ENCODE measurements around the gene TECRL.

TECRL gene, protein sequence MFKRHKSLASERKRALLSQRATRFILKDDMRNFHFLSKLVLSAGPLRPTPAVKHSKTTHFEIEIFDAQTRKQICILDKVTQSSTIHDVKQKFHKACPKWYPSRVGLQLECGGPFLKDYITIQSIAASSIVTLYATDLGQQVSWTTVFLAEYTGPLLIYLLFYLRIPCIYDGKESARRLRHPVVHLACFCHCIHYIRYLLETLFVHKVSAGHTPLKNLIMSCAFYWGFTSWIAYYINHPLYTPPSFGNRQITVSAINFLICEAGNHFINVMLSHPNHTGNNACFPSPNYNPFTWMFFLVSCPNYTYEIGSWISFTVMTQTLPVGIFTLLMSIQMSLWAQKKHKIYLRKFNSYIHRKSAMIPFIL

DNA sequence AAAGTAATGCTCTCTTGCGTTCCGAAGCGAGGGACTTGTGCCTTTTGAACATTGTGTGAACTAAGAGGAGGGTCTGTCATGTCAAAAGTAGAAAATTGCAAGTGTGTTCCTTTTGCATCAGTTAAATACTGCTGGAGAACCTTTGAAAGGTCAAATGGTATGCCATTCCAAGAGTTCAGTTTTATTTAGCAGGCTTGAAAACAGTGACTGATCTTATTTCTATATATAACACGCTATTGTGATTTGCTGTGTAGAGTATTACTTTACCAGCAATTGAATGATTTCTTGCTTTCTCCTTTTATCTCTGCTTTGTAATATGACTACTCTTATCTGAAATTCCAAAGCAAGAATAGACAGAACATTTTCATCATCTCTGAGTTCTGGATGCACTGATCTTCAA, at the start of gene TECRL:
Gene TECRL, minus strand, starts transcription at position 151 of the 400 bp plus-strand sequence. Its CDS starts 99 bp downstream, at position 52.
- no peak within 1 kb of the TSS for H3K4me3 ChIP-seq (ENCODE audit: low read length)
- H3K36me3 ChIP-seq (ENCODE audit: control insufficient read depth, insufficient read depth, low read length, severe bottlenecking): no peaks in the 10 kb centered on the region
- no peaks in the 10 kb centered on the region for H3K27me3 ChIP-seq (replicated peaks; ENCODE audit: control insufficient read depth, insufficient read depth, low read length)
- H3K9ac ChIP-seq (ENCODE audit: low read length): no peak within 1 kb of the TSS
- no peaks in the 10 kb centered on the region for H3K4me1 ChIP-seq (ENCODE audit: control insufficient read depth, insufficient read depth, low read length)
- no peaks in the 10 kb centered on the region for H3K9me3 ChIP-seq (ENCODE audit: control insufficient read depth, low read length)
- no peak for DNase-seq (ENCODE audit: low read depth)

DNA sequence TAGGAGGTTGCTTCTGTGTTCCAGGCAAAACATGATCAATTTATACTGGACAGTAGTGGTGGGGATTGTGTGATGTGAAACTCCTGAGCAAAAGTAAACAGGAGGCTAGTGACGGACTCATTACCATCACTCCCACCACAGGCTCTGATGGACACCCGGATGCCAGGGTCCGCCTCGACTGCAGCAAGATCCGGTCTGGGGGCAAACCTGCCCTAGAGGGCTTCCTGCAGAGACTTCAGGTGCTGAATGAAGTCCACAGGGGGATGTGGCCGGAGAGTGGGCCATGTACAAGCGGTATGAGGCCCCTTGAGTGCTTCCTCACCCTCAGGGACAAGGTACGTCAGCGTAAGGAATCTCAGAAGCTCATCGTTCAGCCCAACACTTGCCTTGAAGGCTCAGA, 23.4 kb upstream of the TECRL start:
- Histone ChIP-seq H3K36me3 (ENCODE audit: control insufficient read depth, insufficient read depth, low read length, severe bottlenecking) (no peaks in the 10 kb centered on the region), H3K4me3 (ENCODE audit: low read length) (no peak overlapping the region), H3K4me1 (ENCODE audit: control insufficient read depth, insufficient read depth, low read length) (no peaks in the 10 kb centered on the region), H3K9me3 (ENCODE audit: control insufficient read depth, low read length) (peaks cover 4% of the 10 kb centered on the region), H3K27me3 (replicated peaks; ENCODE audit: control insufficient read depth, insufficient read depth, low read length) (no peaks in the 10 kb centered on the region), H3K9ac (ENCODE audit: low read length) (no peak overlapping the region)
- DNase-seq (ENCODE audit: low read depth): no peak

DNA sequence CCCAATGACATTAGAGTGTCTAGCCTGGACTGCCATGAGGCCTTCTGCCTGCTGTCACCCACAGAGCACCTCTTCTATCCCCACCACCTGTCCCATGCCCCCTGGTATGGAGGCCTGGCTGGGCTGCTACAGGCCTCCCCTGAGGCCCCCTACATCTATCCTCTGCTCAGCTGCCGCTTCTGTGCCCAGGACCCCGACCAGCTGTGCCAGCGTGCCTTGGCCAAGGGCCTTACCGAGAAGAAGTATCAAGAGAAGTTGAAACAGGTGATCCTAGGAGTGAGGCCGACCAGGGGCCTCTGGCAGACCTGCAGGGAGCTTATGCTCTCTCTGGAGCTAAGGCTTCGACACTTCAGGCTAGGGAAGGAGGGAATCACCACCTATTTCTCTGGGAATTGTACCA, 21.7 kb upstream of the TECRL start:
- H3K9me3 ChIP-seq (ENCODE audit: control insufficient read depth, low read length): peaks cover 4% of the 10 kb centered on the region

DNA sequence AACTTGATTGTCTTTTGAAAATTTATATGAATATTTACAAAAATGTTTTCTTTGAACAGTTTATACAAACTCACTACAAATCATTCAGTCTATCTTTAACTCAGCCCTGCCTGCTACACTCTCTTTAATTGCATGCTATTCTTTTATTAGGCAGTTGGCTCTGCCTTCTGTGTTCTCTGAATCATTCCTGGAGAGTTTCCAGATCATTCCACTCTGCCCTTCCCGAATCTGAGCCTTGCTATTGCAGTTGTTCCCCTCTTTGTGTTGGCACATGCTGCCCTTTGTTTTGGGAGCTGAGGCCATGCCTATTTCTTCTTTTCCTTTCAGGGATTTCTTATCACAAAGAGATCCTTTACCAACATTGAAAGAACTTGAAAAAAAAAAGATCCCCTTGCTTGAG, 8.7 kb upstream of the TECRL start:
- Histone ChIP-seq H3K36me3 (ENCODE audit: control insufficient read depth, insufficient read depth, low read length, severe bottlenecking) (no peaks in the 10 kb centered on the region), H3K9ac (ENCODE audit: low read length) (no peak overlapping the region), H3K27me3 (replicated peaks; ENCODE audit: control insufficient read depth, insufficient read depth, low read length) (no peaks in the 10 kb centered on the region), H3K4me3 (ENCODE audit: low read length) (no peak overlapping the region), H3K9me3 (ENCODE audit: control insufficient read depth, low read length) (no peaks in the 10 kb centered on the region), H3K4me1 (ENCODE audit: control insufficient read depth, insufficient read depth, low read length) (peaks cover 4% of the 10 kb centered on the region)
- DNase-seq (ENCODE audit: low read depth): no peak

More for the DNA sequence above, 21.7 kb upstream of the TECRL start:
- no peak for DNase-seq (ENCODE audit: low read depth)
- H3K36me3 ChIP-seq (ENCODE audit: control insufficient read depth, insufficient read depth, low read length, severe bottlenecking): no peaks in the 10 kb centered on the region
- no peaks in the 10 kb centered on the region for H3K27me3 ChIP-seq (replicated peaks; ENCODE audit: control insufficient read depth, insufficient read depth, low read length)
- H3K4me3 ChIP-seq (ENCODE audit: low read length): no peak overlapping the region
- H3K4me1 ChIP-seq (ENCODE audit: control insufficient read depth, insufficient read depth, low read length): no peaks in the 10 kb centered on the region
- no peak overlapping the region for H3K9ac ChIP-seq (ENCODE audit: low read length)

- no peak overlapping the region for H3K4me3 ChIP-seq (ENCODE audit: low read length)
- no peaks in the 10 kb centered on the region for H3K4me1 ChIP-seq (ENCODE audit: control insufficient read depth, insufficient read depth, low read length)
- no peaks in the 10 kb centered on the region for H3K9me3 ChIP-seq (ENCODE audit: control insufficient read depth, low read length)
- no peak for DNase-seq (ENCODE audit: low read depth)
- H3K27me3 ChIP-seq (replicated peaks; ENCODE audit: control insufficient read depth, insufficient read depth, low read length): no peaks in the 10 kb centered on the region
- H3K9ac ChIP-seq (ENCODE audit: low read length): no peak overlapping the region
- H3K36me3 ChIP-seq (ENCODE audit: control insufficient read depth, insufficient read depth, low read length, severe bottlenecking): no peaks in the 10 kb centered on the region
Observed at GRCh38 chr4:64407000-64407399, 2.2 kb downstream of the TECRL start.

- H3K4me3 ChIP-seq (ENCODE audit: low read length): no peak overlapping the region
- H3K9me3 ChIP-seq (ENCODE audit: control insufficient read depth, low read length): no peaks in the 10 kb centered on the region
- no peaks in the 10 kb centered on the region for H3K36me3 ChIP-seq (ENCODE audit: control insufficient read depth, insufficient read depth, low read length, severe bottlenecking)
- no peak overlapping the region for H3K9ac ChIP-seq (ENCODE audit: low read length)
- DNase-seq (ENCODE audit: low read depth): no peak
- H3K4me1 ChIP-seq (ENCODE audit: control insufficient read depth, insufficient read depth, low read length): no peaks in the 10 kb centered on the region
- no peaks in the 10 kb centered on the region for H3K27me3 ChIP-seq (replicated peaks; ENCODE audit: control insufficient read depth, insufficient read depth, low read length)
Observed at GRCh38 chr4:64405761-64406160, 3.5 kb downstream of the TECRL start.

DNA sequence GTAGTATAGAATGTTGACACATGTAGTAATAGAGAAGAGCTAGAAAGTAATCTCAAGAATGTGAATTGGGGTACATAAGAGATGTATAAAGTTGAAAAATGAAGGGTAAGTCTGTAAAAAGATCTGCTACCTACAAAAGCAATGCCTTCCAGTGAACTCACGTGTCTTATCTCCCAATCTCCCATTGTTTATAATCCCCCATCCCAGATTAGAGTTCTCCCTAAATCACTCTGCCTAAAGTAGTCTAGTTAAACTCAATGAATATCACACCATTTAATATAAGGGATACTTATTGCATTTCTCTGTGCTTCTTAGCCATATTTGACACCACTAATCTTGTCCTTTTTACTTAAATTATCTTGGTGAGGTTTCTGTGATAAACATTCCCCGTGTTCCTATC, 6.6 kb downstream of the TECRL start:
- no peak overlapping the region for H3K9ac ChIP-seq (ENCODE audit: low read length)
- H3K4me1 ChIP-seq (ENCODE audit: control insufficient read depth, insufficient read depth, low read length): no peaks in the 10 kb centered on the region
- DNase-seq (ENCODE audit: low read depth): no peak
- no peaks in the 10 kb centered on the region for H3K9me3 ChIP-seq (ENCODE audit: control insufficient read depth, low read length)
- H3K36me3 ChIP-seq (ENCODE audit: control insufficient read depth, insufficient read depth, low read length, severe bottlenecking): no peaks in the 10 kb centered on the region
- no peak overlapping the region for H3K4me3 ChIP-seq (ENCODE audit: low read length)
- H3K27me3 ChIP-seq (replicated peaks; ENCODE audit: control insufficient read depth, insufficient read depth, low read length): no peaks in the 10 kb centered on the region

- Histone ChIP-seq H3K4me3 (ENCODE audit: low read length) (no peak overlapping the region), H3K36me3 (ENCODE audit: control insufficient read depth, insufficient read depth, low read length, severe bottlenecking) (no peaks in the 10 kb centered on the region), H3K9ac (ENCODE audit: low read length) (no peak overlapping the region), H3K4me1 (ENCODE audit: control insufficient read depth, insufficient read depth, low read length) (no peaks in the 10 kb centered on the region), H3K9me3 (ENCODE audit: control insufficient read depth, low read length) (no peaks in the 10 kb centered on the region), H3K27me3 (replicated peaks; ENCODE audit: control insufficient read depth, insufficient read depth, low read length) (no peaks in the 10 kb centered on the region)
- DNase-seq (ENCODE audit: low read depth): no peak
Observed at GRCh38 chr4:64399313-64400109, 9.7 kb downstream of the TECRL start.

GRCh38 chr4:64394469-64394868, 14.8 kb downstream of the TECRL start:
- DNase-seq (ENCODE audit: low read depth): no peak
- H3K9me3 ChIP-seq (ENCODE audit: control insufficient read depth, low read length): no peaks in the 10 kb centered on the region
- H3K4me3 ChIP-seq (ENCODE audit: low read length): no peak overlapping the region
- H3K4me1 ChIP-seq (ENCODE audit: control insufficient read depth, insufficient read depth, low read length): no peaks in the 10 kb centered on the region
- H3K36me3 ChIP-seq (ENCODE audit: control insufficient read depth, insufficient read depth, low read length, severe bottlenecking): no peaks in the 10 kb centered on the region
- H3K9ac ChIP-seq (ENCODE audit: low read length): no peak overlapping the region
- no peaks in the 10 kb centered on the region for H3K27me3 ChIP-seq (replicated peaks; ENCODE audit: control insufficient read depth, insufficient read depth, low read length)

DNA sequence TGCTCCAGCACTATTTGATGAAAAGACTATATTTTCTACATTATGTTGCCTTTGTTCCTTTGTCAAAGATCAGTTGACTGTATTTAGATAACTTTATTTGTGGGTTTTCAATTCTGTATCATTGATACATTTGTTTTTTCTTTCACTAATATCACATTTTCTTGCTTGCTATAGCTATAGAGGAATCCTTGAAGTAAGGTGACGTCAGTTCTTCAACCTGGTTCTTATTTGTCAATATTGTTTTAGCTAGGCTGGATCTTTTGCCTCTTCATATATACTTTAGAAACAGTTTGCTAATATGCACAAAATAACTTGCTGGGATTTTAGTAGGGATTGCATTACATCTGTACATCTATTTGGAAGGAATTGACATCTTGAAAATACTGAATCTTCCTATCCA, 21.0 kb downstream of the TECRL start:
- no peak overlapping the region for H3K9ac ChIP-seq (ENCODE audit: low read length)
- H3K4me1 ChIP-seq (ENCODE audit: control insufficient read depth, insufficient read depth, low read length): no peaks in the 10 kb centered on the region
- no peaks in the 10 kb centered on the region for H3K27me3 ChIP-seq (replicated peaks; ENCODE audit: control insufficient read depth, insufficient read depth, low read length)
- H3K36me3 ChIP-seq (ENCODE audit: control insufficient read depth, insufficient read depth, low read length, severe bottlenecking): no peaks in the 10 kb centered on the region
- H3K4me3 ChIP-seq (ENCODE audit: low read length): no peak overlapping the region
- no peaks in the 10 kb centered on the region for H3K9me3 ChIP-seq (ENCODE audit: control insufficient read depth, low read length)
- DNase-seq (ENCODE audit: low read depth): no peak

GRCh38 chr4:64385220-64385619, 24.0 kb downstream of the TECRL start:
- Histone ChIP-seq H3K4me3 (ENCODE audit: low read length) (no peak overlapping the region), H3K4me1 (ENCODE audit: control insufficient read depth, insufficient read depth, low read length) (no peaks in the 10 kb centered on the region), H3K9ac (ENCODE audit: low read length) (no peak overlapping the region), H3K27me3 (replicated peaks; ENCODE audit: control insufficient read depth, insufficient read depth, low read length) (no peaks in the 10 kb centered on the region), H3K36me3 (ENCODE audit: control insufficient read depth, insufficient read depth, low read length, severe bottlenecking) (no peaks in the 10 kb centered on the region), H3K9me3 (ENCODE audit: control insufficient read depth, low read length) (no peaks in the 10 kb centered on the region)
- DNase-seq (ENCODE audit: low read depth): no peak

All from adipocyte (in vitro differentiated cells).